MM.1S (cell line): ENCODE measurements around the gene ARHGEF26.

Source experiments
- DNase-seq: peaks from one replicate; pipeline ENCODE4 v3.0.0-alpha.2; 2015
- H2AFZ ChIP-seq: fragments of 300-600 bp; sonication (generic); 2 replicates; pipeline ENCODE4 v1.6.0; 2016; ENCODE audit warnings: antibody characterized with exemption, low read length
- H3F3A ChIP-seq: fragments of 300-600 bp; sonication (generic); 2 replicates; pipeline ENCODE4 v1.6.1; 2016; ENCODE audit warnings: mild to moderate bottlenecking, antibody characterized with exemption, low read length, moderate library complexity, mixed read lengths; ENCODE audit not compliant: insufficient read depth
- H3K27ac ChIP-seq: fragments of 300-600 bp; sonication (generic); 2 replicates; pipeline ENCODE4 v1.5.1; 2016; ENCODE audit warnings: mild to moderate bottlenecking, low read length
- H3K27me3 ChIP-seq: fragments of 300-600 bp; sonication (generic); replicated peaks from 2 replicates; pipeline ENCODE4 v1.6.0; 2016; ENCODE audit warnings: low read length; ENCODE audit not compliant: insufficient read depth
- H3K36me3 ChIP-seq: fragments of 300-600 bp; sonication (generic); replicated peaks from 2 replicates; pipeline ENCODE4 v1.6.1; 2016; ENCODE audit warnings: mild to moderate bottlenecking, low read length, mixed read lengths; ENCODE audit not compliant: insufficient read depth
- H3K4me1 ChIP-seq: fragments of 300-600 bp; sonication (generic); 2 replicates; pipeline ENCODE4 v1.6.1; 2016; ENCODE audit warnings: low read length, mixed read lengths
- H3K4me2 ChIP-seq: fragments of 300-600 bp; sonication (generic); 2 replicates; pipeline ENCODE4 v1.6.0; 2016; ENCODE audit warnings: low read depth, low read length
- H3K4me3 ChIP-seq: fragments of 300-600 bp; sonication (generic); 2 replicates; pipeline ENCODE4 v1.5.1; 2016; ENCODE audit warnings: low read length, mixed read lengths
- H3K79me2 ChIP-seq: fragments of 300-600 bp; sonication (generic); 2 replicates; pipeline ENCODE4 v1.6.1; 2016; ENCODE audit warnings: mixed run types, low read length, mixed read lengths
- H3K9ac ChIP-seq: fragments of 300-600 bp; sonication (generic); 2 replicates; pipeline ENCODE4 v1.6.1; 2016; ENCODE audit warnings: low read length, mixed read lengths
- H3K9me2 ChIP-seq: fragments of 300-600 bp; sonication (generic); replicated peaks from 2 replicates; pipeline ENCODE4 v1.6.1; 2016; ENCODE audit warnings: mild to moderate bottlenecking, low read length, mixed read lengths; ENCODE audit not compliant: insufficient read depth
- H3K9me3 ChIP-seq: fragments of 300-600 bp; sonication (generic); replicated peaks from 2 replicates; pipeline ENCODE4 v1.6.1; 2016; ENCODE audit warnings: mild to moderate bottlenecking, low read length, mixed read lengths; ENCODE audit not compliant: insufficient read depth
- H4K20me1 ChIP-seq: fragments of 300-600 bp; sonication (generic); 2 replicates; pipeline ENCODE4 v1.6.1; 2016; ENCODE audit warnings: mild to moderate bottlenecking, low read length, moderate library complexity, mixed read lengths; ENCODE audit not compliant: insufficient read depth
- EZH2 ChIP-seq: fragments of 300-600 bp; sonication (generic); optimal IDR thresholded peaks from 2 replicates; pipeline ENCODE3; 2017; ENCODE audit warnings: low read depth, mild to moderate bottlenecking, antibody characterized with exemption, low read length, mixed read lengths
- EZH2phosphoT487 ChIP-seq: fragments of 300-600 bp; sonication (generic); IDR thresholded peaks from 2 replicates; pipeline ENCODE4 v1.6.1; 2018; ENCODE audit warnings: antibody characterized with exemption, low read length
- TF ChIP-seq, protein P1 (sequence below): fragments of 300-600 bp; sonication (generic); IDR thresholded peaks from 2 replicates; pipeline ENCODE4 v1.5.1; 2016; ENCODE audit warnings: antibody characterized with exemption, low read length, mixed read lengths

Gene ARHGEF26

DNA sequence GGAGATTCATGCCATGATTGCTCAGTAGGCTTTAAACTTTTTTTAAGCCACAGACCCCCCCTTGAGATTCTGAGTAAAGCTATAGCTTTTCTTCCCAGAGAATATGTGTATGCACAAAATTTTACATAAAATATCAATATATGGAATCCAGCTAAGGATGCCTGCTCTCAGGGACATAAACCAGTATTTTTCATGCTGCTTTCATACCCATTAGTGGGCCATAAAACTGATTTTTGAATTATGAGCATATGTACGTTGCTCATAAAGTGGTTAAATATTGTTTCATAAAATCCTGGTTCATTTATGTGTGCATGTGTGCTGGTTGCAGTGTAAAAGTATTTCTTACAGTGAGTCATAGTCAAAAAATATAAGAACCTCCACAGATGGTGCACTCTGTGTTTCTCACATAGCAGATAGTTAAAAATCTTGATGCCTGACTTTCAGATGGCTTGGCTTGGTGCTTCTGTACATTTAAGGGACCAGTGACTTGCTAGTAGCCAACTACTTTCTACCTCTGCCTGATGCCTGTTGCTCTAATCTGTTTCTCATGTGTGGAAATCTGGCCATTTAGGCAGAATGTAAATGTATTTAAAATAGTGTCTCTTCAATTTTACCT lies 71.9 kb downstream of the ARHGEF26 start:
- H3K9me2 ChIP-seq, result no peaks in the 10 kb centered on the region
- H4K20me1 ChIP-seq, result no peaks in the 10 kb centered on the region
- DNase-seq, result no peak
- H3K4me2 ChIP-seq, result no peak overlapping the region
- H3K9me3 ChIP-seq, result no peaks in the 10 kb centered on the region
- no peaks in the 10 kb centered on the region for H3K4me1 ChIP-seq
- H3F3A ChIP-seq, result no peaks in the 10 kb centered on the region
- no peak overlapping the region for H3K9ac ChIP-seq
- TF ChIP-seq EZH2phosphoT487, result no peak
- TF ChIP-seq EZH2, result no peak
- TF ChIP-seq, protein P1, sequence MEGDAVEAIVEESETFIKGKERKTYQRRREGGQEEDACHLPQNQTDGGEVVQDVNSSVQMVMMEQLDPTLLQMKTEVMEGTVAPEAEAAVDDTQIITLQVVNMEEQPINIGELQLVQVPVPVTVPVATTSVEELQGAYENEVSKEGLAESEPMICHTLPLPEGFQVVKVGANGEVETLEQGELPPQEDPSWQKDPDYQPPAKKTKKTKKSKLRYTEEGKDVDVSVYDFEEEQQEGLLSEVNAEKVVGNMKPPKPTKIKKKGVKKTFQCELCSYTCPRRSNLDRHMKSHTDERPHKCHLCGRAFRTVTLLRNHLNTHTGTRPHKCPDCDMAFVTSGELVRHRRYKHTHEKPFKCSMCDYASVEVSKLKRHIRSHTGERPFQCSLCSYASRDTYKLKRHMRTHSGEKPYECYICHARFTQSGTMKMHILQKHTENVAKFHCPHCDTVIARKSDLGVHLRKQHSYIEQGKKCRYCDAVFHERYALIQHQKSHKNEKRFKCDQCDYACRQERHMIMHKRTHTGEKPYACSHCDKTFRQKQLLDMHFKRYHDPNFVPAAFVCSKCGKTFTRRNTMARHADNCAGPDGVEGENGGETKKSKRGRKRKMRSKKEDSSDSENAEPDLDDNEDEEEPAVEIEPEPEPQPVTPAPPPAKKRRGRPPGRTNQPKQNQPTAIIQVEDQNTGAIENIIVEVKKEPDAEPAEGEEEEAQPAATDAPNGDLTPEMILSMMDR, result no peak
- no peak overlapping the region for H2AFZ ChIP-seq
- no peak overlapping the region for H3K27ac ChIP-seq
- H3K79me2 ChIP-seq, result no peaks in the 10 kb centered on the region
- H3K36me3 ChIP-seq, result no peaks in the 10 kb centered on the region
- H3K27me3 ChIP-seq, result no peaks in the 10 kb centered on the region
- H3K4me3 ChIP-seq, result no peak overlapping the region

DNA sequence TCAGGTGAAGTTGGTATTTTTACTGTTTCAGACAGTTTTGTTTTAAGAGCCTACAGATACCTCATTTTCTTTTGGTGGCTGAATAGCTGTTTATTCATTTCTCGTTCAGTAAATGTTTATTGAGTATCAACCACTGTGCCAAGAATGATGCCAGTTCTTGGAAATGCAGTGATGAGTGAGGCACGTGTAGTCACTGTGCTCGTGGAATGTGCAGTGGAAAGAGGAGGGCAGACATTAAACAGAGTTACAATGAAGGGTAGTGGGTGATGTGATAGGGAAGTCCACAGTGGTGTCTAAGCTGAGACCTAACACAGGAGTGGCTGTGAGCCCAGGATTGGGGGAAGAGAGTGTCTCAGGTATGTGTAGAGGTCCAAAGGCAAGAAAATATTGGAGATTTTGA lies 73.7 kb downstream of the ARHGEF26 start:
- H4K20me1 ChIP-seq, result no peaks in the 10 kb centered on the region
- no peaks in the 10 kb centered on the region for H3K9me2 ChIP-seq
- H3K4me1 ChIP-seq, result no peaks in the 10 kb centered on the region
- H3F3A ChIP-seq, result no peaks in the 10 kb centered on the region
- H2AFZ ChIP-seq, result no peak overlapping the region
- H3K4me2 ChIP-seq, result no peak overlapping the region
- no peaks in the 10 kb centered on the region for H3K36me3 ChIP-seq
- TF ChIP-seq EZH2 (no peak), EZH2phosphoT487 (no peak)
- TF ChIP-seq, protein P1, result no peak
- H3K9ac ChIP-seq, result no peak overlapping the region
- H3K4me3 ChIP-seq, result no peak overlapping the region
- H3K27ac ChIP-seq, result no peak overlapping the region
- no peaks in the 10 kb centered on the region for H3K79me2 ChIP-seq
- no peak for DNase-seq
- H3K27me3 ChIP-seq, result no peaks in the 10 kb centered on the region
- H3K9me3 ChIP-seq, result no peaks in the 10 kb centered on the region

DNA sequence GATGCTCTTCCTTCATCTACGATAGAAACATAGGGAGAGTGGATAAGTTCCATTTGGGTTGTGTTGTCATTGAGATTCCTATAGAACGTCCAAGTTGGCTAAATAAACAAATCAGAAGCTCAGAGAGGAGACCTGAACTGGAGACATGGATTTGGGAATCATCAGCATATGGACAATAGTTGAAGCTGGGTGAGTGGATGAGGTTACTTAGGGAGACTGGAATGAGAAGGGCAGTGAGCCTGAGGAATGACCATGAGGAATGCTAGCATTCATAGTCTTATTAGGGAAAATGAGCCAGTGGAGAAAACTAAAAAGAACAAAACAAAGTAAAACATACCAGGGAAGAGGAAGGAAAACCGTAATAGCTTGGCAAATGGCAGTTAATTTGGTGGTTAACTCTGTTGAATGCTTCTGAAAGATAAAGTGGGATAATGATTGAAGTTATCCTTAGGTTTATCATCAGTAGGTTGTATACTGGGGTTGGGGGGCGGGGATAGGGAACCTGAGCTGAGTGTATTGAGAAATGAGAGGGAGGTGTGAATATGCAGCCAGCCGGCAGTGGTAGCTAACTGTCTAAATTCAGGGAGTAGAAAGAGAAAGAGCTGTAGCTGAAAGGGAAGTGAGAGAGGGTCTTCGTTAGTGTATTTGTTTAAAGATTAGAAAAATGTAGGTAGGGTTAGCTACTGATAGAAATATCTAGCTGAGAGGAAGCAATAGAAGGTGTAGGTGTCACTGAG lies 74.6 kb downstream of the ARHGEF26 start:
- DNase-seq, result no peak
- Histone ChIP-seq H3K9me2 (no peaks in the 10 kb centered on the region), H3K4me2 (no peak overlapping the region), H4K20me1 (no peaks in the 10 kb centered on the region), H3K27ac (no peak overlapping the region), H3K9ac (no peak overlapping the region), H3K36me3 (no peaks in the 10 kb centered on the region), H3K9me3 (no peaks in the 10 kb centered on the region), H3K79me2 (no peaks in the 10 kb centered on the region), H3K4me1 (no peaks in the 10 kb centered on the region), H3F3A (no peaks in the 10 kb centered on the region), H2AFZ (no peak overlapping the region), H3K27me3 (no peaks in the 10 kb centered on the region), H3K4me3 (no peak overlapping the region)
- TF ChIP-seq, protein P1, result no peak
